ENCODE measurements around the gene MYO18B. TPM values are rescaled to one million over a fixed set of nuclear protein-coding genes. Genes with fewer than 3 reads are reported as not detected.

The MYO18B gene
- total RNA-seq, 1 donor from 2014 or later, result not detected

DNA sequence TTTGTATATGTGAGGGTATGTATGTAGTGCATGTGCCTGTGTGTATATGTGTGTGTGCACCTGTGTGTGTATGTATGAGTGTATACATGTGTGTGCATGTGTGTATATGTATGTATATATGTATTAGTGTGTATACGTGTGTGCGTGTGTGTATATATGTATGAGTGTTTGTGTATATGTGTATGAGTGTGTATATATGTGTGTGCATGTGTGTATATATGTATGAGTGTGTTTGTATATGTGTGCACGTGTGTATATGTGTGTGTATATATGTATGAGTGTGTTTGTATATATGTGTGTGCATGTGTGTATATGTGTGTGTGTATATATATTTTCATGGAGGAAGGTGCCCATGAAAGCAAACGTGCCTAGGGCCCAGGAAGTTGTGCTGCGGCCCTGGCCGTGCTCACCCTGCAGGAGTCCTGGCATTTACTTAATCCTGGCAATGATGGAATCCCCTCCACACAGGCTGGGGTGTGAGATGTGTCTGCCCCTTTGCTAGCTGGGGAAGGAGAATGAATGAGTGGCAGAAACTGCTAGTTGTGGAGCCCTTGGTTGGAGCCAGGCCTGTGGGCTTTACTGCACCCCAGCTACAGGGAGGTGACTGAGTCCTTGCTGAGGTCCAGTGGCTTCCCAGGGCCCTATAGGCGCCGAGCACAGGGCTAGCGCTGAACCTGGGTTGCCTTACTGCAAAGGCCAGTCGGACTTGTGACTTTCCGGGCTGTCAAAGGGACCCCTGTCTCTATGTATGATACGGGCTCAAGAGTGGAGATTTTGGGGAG lies 97.2 kb downstream of the MYO18B start:
- Histone ChIP-seq H3K36me3 (ENCODE audit: control insufficient read depth, insufficient read depth, low read length) (no peaks in the 10 kb centered on the region), H3K4me3 (ENCODE audit: low read depth, low read length) (no peak overlapping the region), H3K27me3 (ENCODE audit: control insufficient read depth, insufficient read depth, low read length) (no peaks in the 10 kb centered on the region)
- FAIRE-seq, result no peak
- TF ChIP-seq, protein P1, sequence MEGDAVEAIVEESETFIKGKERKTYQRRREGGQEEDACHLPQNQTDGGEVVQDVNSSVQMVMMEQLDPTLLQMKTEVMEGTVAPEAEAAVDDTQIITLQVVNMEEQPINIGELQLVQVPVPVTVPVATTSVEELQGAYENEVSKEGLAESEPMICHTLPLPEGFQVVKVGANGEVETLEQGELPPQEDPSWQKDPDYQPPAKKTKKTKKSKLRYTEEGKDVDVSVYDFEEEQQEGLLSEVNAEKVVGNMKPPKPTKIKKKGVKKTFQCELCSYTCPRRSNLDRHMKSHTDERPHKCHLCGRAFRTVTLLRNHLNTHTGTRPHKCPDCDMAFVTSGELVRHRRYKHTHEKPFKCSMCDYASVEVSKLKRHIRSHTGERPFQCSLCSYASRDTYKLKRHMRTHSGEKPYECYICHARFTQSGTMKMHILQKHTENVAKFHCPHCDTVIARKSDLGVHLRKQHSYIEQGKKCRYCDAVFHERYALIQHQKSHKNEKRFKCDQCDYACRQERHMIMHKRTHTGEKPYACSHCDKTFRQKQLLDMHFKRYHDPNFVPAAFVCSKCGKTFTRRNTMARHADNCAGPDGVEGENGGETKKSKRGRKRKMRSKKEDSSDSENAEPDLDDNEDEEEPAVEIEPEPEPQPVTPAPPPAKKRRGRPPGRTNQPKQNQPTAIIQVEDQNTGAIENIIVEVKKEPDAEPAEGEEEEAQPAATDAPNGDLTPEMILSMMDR (IDR thresholded peaks at IDR 0.05; ENCODE audit: insufficient read depth, low read length, severe bottlenecking), result no peak
- no peak for DNase-seq (ENCODE audit: low read depth)

DNA sequence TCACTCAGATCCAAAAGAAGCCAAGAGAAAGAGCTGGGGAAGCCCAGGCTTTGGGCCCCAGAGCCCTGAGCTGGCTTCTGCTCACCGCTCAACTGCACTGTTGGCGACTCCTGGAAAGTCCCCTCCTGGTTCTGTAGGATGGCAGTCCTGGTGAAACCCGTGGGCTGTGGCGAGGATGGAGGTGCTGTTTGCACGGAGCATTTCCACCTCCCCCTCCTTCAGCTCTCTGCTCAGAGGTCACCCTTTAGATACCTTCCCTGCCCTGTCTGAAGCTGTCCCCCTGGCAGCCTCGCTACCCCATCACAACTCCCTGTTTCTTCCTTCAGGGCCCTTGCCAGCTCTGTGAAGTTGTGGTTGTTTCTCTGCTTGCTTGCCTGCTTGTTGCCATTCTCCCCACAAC lies 97.8 kb downstream of the MYO18B start:
- H3K36me3 ChIP-seq (ENCODE audit: control insufficient read depth, insufficient read depth, low read length), result no peaks in the 10 kb centered on the region
- no peak for DNase-seq (ENCODE audit: low read depth)
- no peak for FAIRE-seq
- no peaks in the 10 kb centered on the region for H3K27me3 ChIP-seq (ENCODE audit: control insufficient read depth, insufficient read depth, low read length)
- TF ChIP-seq, protein P1 (IDR thresholded peaks at IDR 0.05; ENCODE audit: insufficient read depth, low read length, severe bottlenecking), result no peak
- H3K4me3 ChIP-seq (ENCODE audit: low read depth, low read length), result no peak overlapping the region

DNA sequence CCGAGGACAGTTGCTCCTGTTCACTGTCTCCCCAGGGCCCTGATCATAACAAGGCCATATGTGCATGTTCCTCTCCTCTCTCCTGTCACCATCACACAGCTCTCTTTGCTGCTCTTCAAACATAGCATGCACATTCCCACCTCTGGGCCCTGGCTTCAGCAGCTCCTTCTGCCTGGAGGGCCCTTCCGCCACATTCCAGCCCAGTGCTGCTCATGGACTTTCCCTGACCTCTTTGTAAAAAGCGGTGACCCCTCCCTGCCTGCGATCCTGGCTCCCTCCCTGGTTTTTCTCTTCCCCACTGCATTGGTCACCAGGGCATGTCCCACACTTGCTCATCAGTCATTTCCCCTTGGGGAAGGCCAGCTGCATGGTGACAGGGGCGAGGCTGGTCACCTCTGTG lies 98.2 kb downstream of the MYO18B start:
- H3K4me3 ChIP-seq (ENCODE audit: low read depth, low read length), result no peak overlapping the region
- TF ChIP-seq, protein P1 (IDR thresholded peaks at IDR 0.05; ENCODE audit: insufficient read depth, low read length, severe bottlenecking), result no peak
- FAIRE-seq (no peak), DNase-seq (ENCODE audit: low read depth) (no peak)
- no peaks in the 10 kb centered on the region for H3K27me3 ChIP-seq (ENCODE audit: control insufficient read depth, insufficient read depth, low read length)
- H3K36me3 ChIP-seq (ENCODE audit: control insufficient read depth, insufficient read depth, low read length), result no peaks in the 10 kb centered on the region

DNA sequence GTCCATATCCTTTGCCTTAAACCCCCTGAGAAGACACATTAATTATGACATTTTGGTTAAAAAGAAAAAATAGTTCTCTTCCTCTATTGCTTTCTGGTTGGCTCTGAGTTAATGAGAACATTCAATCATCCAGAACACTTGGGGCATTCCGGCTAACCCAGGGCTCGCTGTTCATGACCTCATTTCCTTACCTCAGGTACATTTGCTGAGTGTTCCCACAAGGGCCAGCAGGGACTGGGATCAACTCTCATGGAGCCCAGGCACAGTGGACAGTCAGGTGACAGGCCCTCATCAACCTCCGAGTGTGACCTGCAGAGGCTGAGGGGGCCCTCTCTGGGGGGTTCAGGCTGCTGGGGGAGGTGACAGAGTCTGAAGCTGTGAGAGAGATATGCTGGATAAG lies 98.9 kb downstream of the MYO18B start:
- FAIRE-seq, result no peak
- Histone ChIP-seq H3K27me3 (ENCODE audit: control insufficient read depth, insufficient read depth, low read length) (no peaks in the 10 kb centered on the region), H3K36me3 (ENCODE audit: control insufficient read depth, insufficient read depth, low read length) (no peaks in the 10 kb centered on the region), H3K4me3 (ENCODE audit: low read depth, low read length) (no peak overlapping the region)
- no peak for DNase-seq (ENCODE audit: low read depth)
- TF ChIP-seq, protein P1 (IDR thresholded peaks at IDR 0.05; ENCODE audit: insufficient read depth, low read length, severe bottlenecking), result no peak

DNA sequence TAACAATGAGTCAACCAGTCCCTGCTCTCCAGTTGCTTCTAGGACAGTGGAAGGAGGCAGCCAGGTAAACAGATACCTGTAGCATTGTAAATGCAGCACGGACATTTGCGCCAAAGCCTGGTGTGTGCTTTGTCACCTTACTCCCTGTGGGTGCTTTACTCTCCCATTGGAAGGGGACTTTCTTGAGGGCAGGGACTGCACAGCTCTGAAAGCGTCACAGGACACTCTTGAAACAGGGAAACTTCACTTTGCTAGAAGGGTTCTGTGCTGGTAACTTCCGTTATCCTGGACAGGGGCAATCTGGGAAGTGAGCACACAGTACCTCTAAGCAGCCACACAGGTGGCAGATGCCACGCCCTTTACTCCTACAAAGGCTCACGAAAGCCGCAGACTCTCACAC lies 99.8 kb downstream of the MYO18B start:
- TF ChIP-seq, protein P1 (IDR thresholded peaks at IDR 0.05; ENCODE audit: insufficient read depth, low read length, severe bottlenecking), result no peak
- no peak for FAIRE-seq

More for the DNA sequence above, 99.8 kb downstream of the MYO18B start:
- Histone ChIP-seq H3K27me3 (ENCODE audit: control insufficient read depth, insufficient read depth, low read length) (no peaks in the 10 kb centered on the region), H3K4me3 (ENCODE audit: low read depth, low read length) (no peak overlapping the region), H3K36me3 (ENCODE audit: control insufficient read depth, insufficient read depth, low read length) (no peaks in the 10 kb centered on the region)
- no peak for DNase-seq (ENCODE audit: low read depth)

Measured in bronchial epithelial cell (primary cell).